ENCODE measurements around the gene EHMT2.
"Not testable (repeated sequence)": the region's sequence is repeated elsewhere in the genome, so short reads cannot be mapped to it uniquely, and the experiment has no call there.

Gene EHMT2

DNA sequence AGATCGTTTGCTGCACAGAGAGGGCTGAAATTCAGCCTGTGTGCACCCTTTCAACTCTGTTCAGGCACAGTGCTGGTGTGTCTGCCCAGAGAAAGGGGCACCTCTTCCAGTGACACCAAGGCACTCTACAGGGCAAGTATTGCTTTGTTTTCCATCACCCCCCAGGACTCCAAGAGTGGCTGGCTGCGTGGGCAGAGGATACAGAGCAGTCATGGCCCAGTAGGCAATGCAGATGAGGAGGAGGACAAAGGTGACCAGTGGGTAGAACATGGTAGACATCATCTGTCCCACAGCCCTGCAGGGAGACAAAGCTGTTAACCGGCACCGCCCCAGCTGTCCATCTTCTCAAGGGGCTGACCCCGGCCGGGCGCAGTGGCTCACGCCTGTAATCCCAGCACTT is 28.2 kb downstream of the EHMT2 start:
- DNase-seq, result no peak

DNA sequence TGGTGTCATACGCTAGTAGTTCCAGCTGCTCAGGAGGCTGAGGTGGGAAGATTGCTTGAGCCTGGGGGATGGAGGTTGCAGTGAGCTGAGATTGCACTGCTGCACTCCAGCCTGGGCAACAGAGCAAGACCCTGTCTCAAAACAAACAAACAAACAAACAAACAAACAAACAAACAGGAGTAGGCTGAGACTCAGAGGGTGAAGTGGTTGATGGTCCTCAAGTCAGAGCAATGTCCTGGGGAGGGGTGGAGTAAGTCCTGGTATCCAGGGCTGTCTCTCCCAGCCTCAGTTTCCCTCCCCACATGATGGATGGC is 28.9 kb downstream of the EHMT2 start:
- DNase-seq, result not testable (repeated sequence)

DNA sequence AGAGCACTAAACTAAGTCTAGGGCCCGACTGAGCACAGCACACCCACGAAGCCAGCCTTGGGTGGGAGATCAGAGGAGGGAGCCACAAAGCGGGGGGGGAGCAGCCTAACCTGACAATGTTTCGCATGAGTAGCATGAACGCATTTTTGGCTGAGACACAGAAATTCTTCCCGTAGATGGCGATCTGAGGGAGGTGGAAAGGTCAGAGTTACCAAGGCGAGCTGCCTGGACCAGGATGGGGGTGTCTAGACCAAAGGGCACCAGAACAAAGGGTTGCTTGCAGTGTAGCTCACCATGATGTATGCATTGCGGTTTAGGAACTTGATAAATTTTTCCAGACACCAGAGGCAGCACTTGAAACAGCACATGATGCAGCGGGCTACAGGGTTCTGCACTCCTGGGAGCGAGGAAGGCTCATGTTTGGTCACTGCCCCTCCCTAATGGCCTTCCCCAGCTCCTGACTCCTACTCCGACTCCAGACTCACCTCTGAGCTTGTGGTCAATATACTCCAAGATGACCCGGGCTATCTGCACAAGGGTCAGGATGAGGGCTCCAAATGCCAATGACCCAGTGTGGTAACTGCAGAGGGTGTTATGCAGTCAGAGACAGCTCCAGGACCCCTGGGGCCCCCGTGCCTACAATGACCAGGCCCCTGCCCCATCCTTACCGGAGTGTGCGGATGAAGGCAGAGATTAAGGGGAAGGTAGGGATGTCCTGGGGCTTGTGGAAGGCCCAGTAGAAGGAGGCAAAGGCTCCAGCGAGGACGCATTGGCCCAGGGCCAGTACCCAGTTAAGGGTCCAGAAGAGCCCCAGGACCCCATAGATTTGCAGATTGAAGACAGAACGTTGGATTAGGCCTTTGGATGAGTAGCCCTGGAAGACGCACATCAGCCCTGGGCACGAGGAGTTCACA is 32.0 kb downstream of the EHMT2 start:
- no peak for DNase-seq

DNA sequence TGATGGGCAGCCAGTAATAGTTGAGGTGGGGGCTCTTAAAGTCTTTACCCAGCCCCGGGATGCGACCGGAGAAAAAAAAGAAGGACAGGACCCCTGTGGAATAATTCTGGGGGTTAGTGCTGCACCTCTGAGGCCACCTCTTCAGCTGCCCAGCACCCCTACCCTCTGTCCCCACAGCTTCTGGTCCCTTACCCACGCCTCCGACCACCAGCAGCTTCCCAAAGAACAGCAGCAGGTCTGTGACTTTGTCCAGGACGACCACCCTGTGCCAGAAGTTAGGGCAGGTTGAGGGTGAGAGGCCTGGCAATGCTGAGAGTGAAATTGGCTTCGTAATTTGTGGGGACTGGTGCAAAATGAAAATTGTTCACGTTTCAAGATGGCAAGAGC is 32.7 kb downstream of the EHMT2 start:
- DNase-seq, result no peak

DNA sequence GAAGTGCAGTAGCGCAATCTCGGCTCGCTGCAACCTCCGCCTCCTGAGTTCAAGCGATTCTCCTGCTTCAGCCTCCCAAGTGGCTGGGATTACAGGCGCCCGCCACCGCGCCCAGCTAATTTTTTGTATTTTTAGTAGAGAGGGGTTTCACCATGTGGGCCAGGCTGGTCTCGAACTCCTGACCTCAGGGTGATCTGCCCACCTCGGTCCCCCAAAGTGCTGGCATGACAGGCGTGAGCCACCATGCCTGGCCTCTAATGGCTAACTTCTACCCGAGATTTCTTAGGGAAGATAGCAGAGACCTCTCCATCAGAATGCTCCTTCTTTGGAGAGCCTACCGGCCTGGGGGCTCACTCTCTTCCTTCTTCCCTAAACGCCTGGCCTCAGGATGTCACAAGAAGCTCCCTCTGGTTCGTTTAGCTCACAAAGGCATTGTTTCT is 33.4 kb downstream of the EHMT2 start:
- not testable (repeated sequence) for DNase-seq

DNA sequence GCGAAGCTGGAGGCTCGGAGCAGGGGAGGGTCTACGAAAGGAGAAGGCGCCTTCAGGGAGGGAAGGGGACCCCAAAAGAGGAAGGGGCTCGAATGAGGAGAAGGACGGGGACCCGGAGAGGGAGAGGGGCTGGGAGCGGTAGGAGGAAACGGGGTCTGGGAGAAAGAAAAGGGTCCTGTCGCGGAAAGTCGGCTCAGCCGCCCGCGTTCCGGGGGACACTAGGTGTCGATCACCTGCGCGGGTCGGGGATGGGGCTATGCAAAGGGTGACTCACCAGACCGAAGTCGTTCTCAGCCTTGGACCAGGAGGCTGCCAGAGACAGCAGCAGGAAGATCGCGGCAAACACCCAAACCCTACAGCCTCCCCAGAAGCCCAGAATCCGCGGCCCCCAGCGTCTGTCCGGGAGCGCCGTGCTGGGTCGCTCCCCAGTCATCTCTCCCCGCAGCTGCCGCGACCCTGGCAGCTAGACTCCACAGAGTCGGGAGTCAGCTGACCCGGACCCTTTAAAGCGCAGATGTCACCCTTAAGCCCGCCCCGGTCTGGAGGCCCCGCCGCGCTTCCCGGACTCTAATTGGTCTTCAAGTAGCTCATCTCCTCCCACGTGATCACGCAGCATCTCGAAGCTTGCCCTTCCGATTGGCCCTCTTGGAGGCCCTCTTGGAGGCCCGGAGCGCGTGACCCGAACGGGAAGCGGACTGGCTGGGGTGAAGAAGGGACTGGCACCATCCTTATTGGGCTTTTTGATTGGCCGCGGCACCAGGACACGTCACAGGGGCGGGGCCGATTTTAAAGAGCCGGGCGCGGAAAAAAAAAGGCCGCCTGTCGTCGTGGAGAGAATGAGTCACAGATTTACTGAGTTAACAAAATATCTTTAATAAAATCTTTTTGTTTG is 34.9 kb downstream of the EHMT2 start, which contains the start of gene NEU1:
Gene NEU1 (minus strand): TSS at position 478 of the 892 bp plus-strand sequence. CDS start 45 bp downstream, at position 433.
- peak; percentile 98 for DNase-seq

DNA sequence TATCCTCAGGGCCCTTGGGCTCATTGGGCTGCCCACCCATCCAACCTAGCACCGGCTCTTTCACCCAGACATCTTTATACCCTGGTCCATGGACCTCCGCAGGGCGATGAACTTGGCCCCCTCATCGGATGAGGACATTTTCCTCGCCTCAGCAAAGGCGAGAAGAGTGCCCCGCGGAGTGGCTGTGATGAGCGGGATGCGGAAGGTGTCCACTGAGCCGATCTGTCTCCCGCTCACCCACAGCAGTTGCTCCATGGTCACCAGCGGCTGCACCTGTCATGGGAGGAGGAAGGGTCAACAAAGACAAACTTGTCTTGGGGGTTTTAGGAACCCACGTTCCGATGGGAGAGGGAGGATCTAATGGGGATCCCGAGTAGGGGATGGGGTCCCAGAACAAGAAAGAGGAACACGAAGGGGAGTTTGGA is 35.6 kb downstream of the EHMT2 start:
- DNase-seq, result no peak

DNA sequence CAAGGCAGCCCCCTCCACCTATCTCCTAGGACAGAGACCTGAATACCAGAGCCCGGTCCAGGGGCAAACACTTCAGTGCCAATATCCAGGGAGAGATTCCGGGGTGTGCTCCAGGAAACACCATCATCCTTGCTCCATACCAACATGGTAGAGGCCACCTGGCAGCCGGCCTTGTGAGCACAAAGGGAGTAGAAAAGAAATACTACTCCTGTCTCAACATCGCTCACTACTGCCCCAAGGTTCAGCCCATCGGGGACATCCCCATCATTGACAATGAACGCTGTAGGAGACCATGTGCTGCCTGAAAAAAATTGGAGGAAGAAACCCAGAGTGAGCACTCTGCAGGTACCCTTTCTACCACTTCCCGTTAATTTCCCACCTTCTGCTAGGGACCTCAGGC is 36.3 kb downstream of the EHMT2 start:
- DNase-seq, result no peak

DNA sequence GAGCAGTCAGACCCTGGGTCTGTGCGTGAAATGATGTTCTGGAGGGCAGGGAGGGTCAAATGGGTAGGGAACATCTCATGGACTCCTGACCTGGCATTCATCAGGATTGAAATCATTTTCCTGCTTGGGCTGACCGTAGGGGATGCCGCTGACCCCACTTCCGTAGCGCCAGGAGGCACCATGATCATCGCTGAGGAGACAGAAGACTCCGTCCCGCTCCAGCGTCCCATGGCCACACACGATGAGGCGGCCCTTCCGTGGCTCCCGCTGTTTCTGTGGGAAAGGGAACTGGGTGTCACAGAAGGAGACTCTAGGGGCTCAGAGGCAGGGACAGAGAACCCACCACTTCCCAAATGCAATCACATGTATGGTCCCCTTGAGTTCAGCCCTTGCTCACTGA is 37.1 kb downstream of the EHMT2 start:
- DNase-seq, result no peak

DNA sequence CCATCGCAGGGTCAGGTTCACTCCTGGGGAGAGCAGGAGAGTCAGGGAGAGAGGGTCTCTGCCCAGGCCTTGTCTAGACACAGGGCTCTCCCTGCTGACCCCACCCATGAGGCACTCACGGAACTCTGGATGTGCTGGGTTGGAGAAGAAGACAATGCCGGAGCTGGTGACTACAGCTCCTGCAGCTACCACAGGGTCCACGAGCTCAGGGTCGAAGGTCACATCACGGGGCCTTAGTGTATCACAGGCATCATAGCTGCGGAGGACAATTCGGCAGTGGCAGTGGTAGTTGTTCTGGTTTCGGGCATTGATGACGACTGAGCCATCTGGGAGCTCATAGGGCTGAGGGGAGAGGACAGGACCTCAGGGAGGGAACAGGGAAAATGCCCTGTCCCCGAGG is 37.6 kb downstream of the EHMT2 start:
- DNase-seq, result no peak

DNA sequence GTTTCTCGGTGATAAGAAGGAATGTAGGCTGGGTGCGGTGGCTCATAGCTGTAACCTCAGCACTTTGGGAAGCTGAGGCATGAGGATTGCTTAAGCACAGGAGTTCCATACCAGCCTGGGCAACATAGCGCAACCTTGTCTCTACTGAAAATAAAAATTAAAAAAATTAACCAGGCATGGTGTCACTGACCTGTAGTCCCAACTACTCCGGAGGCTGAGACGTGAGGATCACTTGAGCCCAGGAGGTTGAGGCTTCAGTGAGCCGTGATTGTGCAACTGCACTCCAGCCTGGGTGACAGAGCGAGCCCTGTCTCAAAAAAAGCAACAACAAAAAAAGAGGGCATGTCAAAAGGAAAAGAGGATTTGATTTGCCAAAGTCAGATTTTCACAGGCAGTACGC is 38.8 kb downstream of the EHMT2 start:
- no peak for DNase-seq

DNA sequence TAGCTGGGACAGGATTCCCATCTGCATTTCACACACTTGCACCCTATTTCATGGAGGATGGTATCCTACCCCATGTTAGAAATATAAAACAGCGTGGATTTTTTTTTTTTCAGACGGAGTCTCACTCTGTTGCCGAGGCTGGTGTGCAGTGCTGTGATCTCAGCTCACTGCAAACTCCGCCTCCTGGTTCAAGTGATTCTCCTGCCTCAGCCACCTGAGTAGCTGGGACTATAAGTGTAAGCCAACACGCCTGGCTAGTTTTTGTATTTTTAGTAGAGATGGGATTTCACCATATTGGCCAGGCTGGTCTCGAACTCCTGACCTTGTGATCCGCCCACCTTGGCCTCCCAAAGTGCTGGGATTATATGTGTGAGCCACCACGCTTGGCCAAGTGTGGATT is 39.7 kb downstream of the EHMT2 start:
- DNase-seq, result not testable (repeated sequence)

DNA sequence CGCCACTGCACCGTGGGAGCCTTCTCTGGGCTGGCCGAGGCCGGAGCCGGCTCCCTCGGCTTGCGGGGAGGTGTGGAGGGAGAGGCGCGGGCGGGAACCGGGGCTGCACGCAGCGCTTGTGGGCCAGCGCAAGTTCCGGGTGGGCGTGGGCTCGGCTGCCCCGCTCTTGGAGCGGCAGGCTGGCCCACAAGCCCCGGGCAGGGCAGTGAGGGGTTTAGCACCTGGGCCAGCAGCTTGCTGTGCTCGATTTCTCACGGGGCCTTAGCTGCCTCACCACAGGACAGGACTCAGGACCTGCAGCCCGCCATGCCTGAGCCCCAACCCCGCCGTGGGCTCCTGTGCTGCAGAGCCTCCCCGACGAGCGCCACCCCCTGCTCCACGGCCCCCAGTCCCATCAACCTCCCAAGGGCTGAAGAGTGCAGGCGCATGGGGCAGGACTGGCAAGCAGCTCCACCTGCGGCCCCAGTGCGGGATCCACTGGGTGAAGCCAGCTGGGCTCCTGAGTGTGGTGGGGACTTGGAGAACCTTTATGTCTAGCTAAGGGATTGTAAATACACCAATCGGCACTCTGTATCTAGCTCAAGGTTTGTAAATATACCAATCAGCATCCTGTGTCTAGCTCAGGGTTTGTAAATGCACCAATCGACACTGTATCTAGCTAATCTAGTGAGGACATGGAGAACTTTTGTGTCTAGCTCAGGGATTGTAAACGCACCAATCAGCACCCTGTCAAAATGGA is 45.3 kb downstream of the EHMT2 start:
- not testable (repeated sequence) for DNase-seq

DNA sequence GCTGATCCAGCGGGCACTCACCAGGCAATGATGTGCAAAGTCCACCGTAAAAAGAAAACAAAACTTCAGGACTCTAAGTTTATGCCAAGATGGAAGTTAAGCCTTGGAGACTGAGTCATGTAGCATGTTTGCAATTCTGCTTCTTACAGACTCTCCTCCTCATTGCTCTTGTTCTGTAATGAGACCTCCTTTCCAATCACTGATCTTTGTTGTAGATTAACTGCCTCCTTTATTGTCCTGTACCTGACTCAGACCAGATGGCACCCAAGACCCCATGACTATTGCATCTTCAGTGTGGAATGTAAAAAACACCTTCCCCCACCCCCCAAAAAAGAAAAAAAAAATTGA is 46.0 kb downstream of the EHMT2 start:
- DNase-seq, result no peak

DNA sequence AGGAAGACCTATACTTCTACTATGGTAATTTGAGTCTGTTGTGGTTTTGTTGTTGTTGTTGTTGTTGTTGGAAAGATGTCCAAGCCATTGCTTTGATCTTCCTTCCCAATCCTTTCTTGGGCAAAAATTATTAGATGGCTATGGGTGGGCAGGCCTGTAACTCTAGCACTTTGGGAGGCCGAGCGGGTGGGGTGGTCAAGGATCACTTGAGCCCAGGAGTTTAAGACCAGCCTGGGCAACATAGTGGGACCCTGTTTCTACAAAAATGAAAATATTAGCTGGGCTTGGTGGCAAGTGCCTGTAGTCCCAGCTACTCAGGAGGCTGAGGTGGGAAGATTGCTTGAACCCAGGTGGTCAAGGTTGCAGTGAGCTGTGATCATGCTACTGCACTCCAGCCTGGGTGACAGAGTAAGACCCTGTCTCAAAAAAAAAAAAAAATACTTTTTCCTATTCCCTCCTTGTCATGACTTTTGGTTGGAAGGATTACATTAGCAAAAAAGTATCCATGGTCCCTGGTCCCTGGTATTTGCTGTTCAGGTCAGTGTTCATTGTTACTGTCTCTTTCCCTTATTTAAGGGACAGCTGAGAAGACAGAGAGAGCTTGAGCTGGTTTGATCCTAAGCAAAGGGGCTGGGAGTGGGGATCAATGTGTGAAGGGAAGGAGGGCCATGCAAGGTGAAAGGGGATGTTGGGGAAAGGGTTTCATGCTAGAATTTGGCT is 46.6 kb downstream of the EHMT2 start:
- no peak for DNase-seq

DNA sequence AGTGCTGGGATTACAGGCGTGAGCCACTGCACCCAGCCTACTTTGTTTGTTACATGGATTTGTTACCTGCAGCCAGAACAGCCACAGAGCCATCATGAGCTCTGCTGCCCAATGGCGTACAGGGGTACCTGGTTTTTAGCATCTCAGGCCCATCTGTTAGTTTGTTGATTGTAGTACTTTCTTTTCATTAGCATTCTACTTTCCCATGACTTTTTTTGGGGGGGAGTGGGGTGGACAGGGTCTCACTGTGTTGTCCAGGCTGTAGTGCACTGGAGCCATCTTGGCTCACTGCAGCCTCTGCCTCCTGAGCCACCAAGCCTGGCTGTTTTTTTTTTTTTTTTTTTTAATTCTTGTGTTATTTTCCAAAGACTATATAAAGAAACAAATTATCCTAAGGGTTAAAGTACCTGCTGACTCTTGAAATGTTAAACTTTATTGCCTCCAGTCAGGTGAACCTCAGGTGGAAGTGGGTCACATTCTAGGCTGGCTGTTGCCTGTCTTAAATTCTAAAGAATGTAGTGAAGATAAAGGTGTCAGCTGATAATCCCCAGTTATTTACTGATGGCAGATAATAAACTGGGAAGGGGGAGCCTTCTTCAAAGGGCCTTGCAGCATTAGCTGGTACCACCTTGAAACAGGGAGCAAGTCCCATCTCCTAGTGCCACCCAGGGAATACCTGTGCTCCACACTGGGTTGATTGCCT is 50.1 kb downstream of the EHMT2 start:
- no peak for DNase-seq

DNA sequence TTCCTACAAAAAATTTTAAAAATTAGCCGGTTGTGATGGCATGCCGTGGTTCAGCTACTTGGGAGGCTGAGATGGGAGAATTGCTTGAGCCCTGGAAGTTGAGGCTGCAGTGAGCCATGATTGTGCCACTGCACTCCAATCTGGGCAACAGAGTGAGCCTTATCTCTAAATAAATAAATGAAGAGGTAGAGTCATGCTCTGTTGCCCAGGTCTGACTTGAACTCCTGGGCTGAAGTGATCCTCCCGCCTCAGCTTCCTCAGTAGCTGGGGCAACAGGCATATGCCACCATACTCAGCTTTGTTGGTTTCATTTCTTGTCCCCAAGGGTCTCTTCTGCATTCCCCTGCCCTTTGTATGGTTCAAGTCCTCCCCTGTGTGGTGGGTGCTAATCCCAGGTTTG is 53.0 kb downstream of the EHMT2 start:
- no peak for DNase-seq

DNA sequence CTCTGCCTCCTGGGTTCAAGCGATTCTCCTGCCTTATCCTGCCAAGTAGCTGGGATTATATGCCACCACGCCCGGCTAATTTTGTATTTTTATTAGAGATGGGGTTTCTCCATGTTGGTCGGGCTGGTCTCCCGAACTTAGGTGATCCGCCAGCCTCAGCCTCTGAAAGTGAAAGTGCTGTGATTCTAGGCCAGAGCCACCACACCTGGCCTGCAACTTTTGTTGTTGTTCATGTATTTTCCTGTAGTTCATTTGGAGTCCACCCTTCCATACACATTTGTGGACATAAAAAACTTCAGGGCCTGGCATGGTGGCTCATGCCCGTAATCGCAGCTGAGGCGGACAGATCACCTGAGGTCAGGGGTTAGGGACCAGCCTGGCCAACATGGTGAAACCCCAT is 55.4 kb downstream of the EHMT2 start:
- DNase-seq, result no peak

DNA sequence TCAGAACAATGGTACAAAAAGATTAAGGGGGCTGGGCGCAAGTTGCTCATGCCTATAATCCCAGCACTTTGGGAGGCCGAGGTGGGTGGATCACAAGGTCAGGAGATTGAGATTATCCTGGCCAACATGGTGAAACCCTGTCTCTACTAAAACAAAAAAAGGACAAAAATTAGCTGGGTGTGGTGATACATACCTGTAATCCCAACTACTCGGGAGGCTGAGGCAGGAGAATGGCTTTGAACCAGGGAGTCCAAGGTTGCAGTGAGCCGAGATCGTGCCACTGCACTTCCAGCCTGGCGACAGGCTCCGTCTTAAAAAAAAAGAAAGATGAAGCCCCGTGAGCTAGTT is 57.7 kb downstream of the EHMT2 start:
- DNase-seq, result not testable (repeated sequence)

DNA sequence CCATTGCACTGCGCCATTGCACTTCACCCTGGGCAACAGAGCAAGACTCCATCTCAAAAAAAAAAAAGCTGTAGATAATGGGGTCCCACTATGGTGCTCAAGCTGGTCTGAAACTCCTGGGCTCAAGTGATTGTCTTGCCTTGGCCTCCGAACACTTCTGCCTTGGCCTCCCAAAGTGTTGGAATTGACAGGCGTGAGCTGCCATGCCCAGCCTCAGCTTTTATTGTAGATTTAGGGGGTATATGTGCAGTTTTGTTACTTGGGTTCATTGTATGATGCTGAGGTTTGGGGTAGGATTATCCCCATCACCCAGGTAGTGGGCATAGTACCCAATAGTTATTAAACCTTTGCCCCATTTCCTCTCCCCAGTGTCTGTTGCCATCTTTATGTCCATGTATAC is 58.5 kb downstream of the EHMT2 start:
- no peak for DNase-seq

DNA sequence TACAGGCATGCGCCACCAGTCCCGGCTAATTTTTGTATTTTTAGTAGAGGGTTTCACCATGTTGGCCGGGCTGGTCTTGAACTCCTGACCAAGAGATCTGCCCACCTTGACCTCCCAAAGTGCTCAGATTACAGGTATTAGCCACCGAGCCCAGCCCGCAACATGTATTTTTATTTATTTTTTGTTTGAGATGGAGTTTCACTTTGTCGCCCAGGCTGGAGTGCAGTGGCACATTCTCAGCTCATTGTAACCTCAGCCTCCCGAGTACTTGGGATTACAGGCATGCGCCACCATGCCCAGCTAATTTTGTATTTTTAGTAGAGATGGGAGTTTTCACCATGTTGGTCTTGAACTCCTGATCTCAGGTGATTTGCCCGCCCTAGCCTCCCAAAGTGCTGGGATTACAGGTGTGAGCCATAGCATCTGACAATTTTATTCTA is 59.4 kb downstream of the EHMT2 start:
- not testable (repeated sequence) for DNase-seq

Measured in T-helper 9 cell (primary cell).